NCI-H2196 (cell line): ENCODE results near the gene ITIH5.
"Not testable (repeated sequence)": the region's sequence is repeated elsewhere in the genome, so short reads cannot be mapped to it uniquely, and the experiment has no call there.

Experiments
- DNase-seq: peaks from one replicate; lab custom pipeline; 2025; ENCODE audit not compliant: unreplicated experiment; lab: John Stamatoyannopoulos, UW

Gene ITIH5

GRCh38 chr10:7689591-7689990 is 22.8 kb upstream of the ITIH5 start:
- no peak for DNase-seq

GRCh38 chr10:7687228-7687907 is 20.6 kb upstream of the ITIH5 start:
- peak; percentile 30 for DNase-seq

GRCh38 chr10:7686351-7687171 is 19.8 kb upstream of the ITIH5 start:
- DNase-seq, result no peak

GRCh38 chr10:7680078-7680477 is 13.3 kb upstream of the ITIH5 start:
- not testable (repeated sequence) for DNase-seq

- DNase-seq, result no peak
Measured at GRCh38 chr10:7679256-7679655, 12.5 kb upstream of the ITIH5 start.

- no peak for DNase-seq
Measured at GRCh38 chr10:7672341-7673134, 5.8 kb upstream of the ITIH5 start.

GRCh38 chr10:7670157-7670556 is 3.4 kb upstream of the ITIH5 start:
- DNase-seq, result no peak

GRCh38 chr10:7667262-7668141 is 736 bp upstream of the ITIH5 start:
- no peak for DNase-seq

- DNase-seq, result no peak
Measured at GRCh38 chr10:7665767-7666166, 999 bp downstream of the ITIH5 start.

GRCh38 chr10:7664707-7665106 is 2.1 kb downstream of the ITIH5 start:
- no peak for DNase-seq

GRCh38 chr10:7662522-7662921 is 4.2 kb downstream of the ITIH5 start:
- DNase-seq, result no peak

GRCh38 chr10:7659560-7659959 is 7.2 kb downstream of the ITIH5 start:
- no peak for DNase-seq

GRCh38 chr10:7657552-7657951 is 9.2 kb downstream of the ITIH5 start:
- no peak for DNase-seq

GRCh38 chr10:7657079-7657478 is 9.7 kb downstream of the ITIH5 start:
- DNase-seq, result not testable (repeated sequence)

- no peak for DNase-seq
Measured at GRCh38 chr10:7651853-7652470, 14.8 kb downstream of the ITIH5 start.

GRCh38 chr10:7649673-7650300 is 17.0 kb downstream of the ITIH5 start:
- no peak for DNase-seq

GRCh38 chr10:7647062-7647664 is 19.6 kb downstream of the ITIH5 start:
- DNase-seq, result no peak

- DNase-seq, result no peak
Measured at GRCh38 chr10:7642491-7643011, 24.2 kb downstream of the ITIH5 start.
